ENCODE data around the gene KLHDC8A. TPM values are rescaled to one million over a fixed set of nuclear protein-coding genes. Genes with fewer than 3 reads are reported as not detected.
A peak's percentile ranks its signal among the peaks of the same experiment; 100 is the strongest.

The KLHDC8A gene
- total RNA-seq, 1 donor from 2014 or later = 0.78 TPM

GRCh38 chr1:205293350-205294074, 63.2 kb downstream of the KLHDC8A start:
- Histone ChIP-seq H3K27ac (no peak overlapping the region), H3K36me3 (no peaks in the 10 kb centered on the region), H3K9me3 (no peaks in the 10 kb centered on the region), H3K4me3 (no peak overlapping the region), H3K27me3 (no peaks in the 10 kb centered on the region), H3K4me1 (peaks cover 6% of the 10 kb centered on the region)
- DNase-seq = no peak
- TF ChIP-seq CTCF (IDR thresholded peaks at IDR 0.05) = no peak
- intact Hi-C loops (cut with DNase I) = no loop called here
- ATAC-seq = no peak

GRCh38 chr1:205291596-205291995, 65.1 kb downstream of the KLHDC8A start:
- intact Hi-C loops (cut with DNase I) = no loop called here
- Histone ChIP-seq H3K4me3 (no peak overlapping the region), H3K27me3 (no peaks in the 10 kb centered on the region), H3K9me3 (no peaks in the 10 kb centered on the region), H3K36me3 (no peaks in the 10 kb centered on the region), H3K27ac (no peak overlapping the region), H3K4me1 (peaks cover 22% of the 10 kb centered on the region)
- TF ChIP-seq CTCF (IDR thresholded peaks at IDR 0.05) = no peak
- DNase-seq (no peak), ATAC-seq (no peak)

- peak; percentile 6 for TF ChIP-seq CTCF (IDR thresholded peaks at IDR 0.05)
- Histone ChIP-seq H3K4me3 (no peak overlapping the region), H3K9me3 (no peaks in the 10 kb centered on the region), H3K4me1 (peaks cover 44% of the 10 kb centered on the region), H3K36me3 (no peaks in the 10 kb centered on the region), H3K27ac (peak overlapping the region; percentile 25), H3K27me3 (no peaks in the 10 kb centered on the region)
- intact Hi-C loops (cut with DNase I) = no loop called here
- ATAC-seq = peak; percentile 82
- DNase-seq = peak; percentile 82
Observed at GRCh38 chr1:205287767-205288559, 68.8 kb downstream of the KLHDC8A start.

- no peak overlapping the region for H3K4me3 ChIP-seq
- H3K27me3 ChIP-seq = no peaks in the 10 kb centered on the region
- ATAC-seq (no peak), DNase-seq (no peak)
- intact Hi-C loops (cut with DNase I) = no loop called here
- no peaks in the 10 kb centered on the region for H3K36me3 ChIP-seq
- H3K9me3 ChIP-seq = no peaks in the 10 kb centered on the region
- H3K27ac ChIP-seq = peak overlapping the region; percentile 25
- H3K4me1 ChIP-seq = peaks cover 44% of the 10 kb centered on the region
- TF ChIP-seq CTCF (IDR thresholded peaks at IDR 0.05) = no peak
Observed at GRCh38 chr1:205287076-205287475, 69.6 kb downstream of the KLHDC8A start.

- H3K36me3 ChIP-seq = no peaks in the 10 kb centered on the region
Observed at GRCh38 chr1:205286335-205286950, 70.3 kb downstream of the KLHDC8A start.

More at GRCh38 chr1:205286335-205286950, 70.3 kb downstream of the KLHDC8A start:
- H3K27me3 ChIP-seq = no peaks in the 10 kb centered on the region
- intact Hi-C loops (cut with DNase I) = no loop called here
- peaks cover 44% of the 10 kb centered on the region for H3K4me1 ChIP-seq
- no peak for DNase-seq
- no peak for ATAC-seq
- no peak for TF ChIP-seq CTCF (IDR thresholded peaks at IDR 0.05)
- H3K4me3 ChIP-seq = no peak overlapping the region
- no peaks in the 10 kb centered on the region for H3K9me3 ChIP-seq
- peak overlapping the region; percentile 24 for H3K27ac ChIP-seq

Other genes starting within 250 kb of the KLHDC8A start
- gene RBBP5, start 234.9 kb downstream of the KLHDC8A start, total RNA-seq = 16.6 TPM
- 12.7 TPM for gene DSTYK, start 145.2 kb downstream of the KLHDC8A start, total RNA-seq
- gene TMCC2, start 129.0 kb downstream of the KLHDC8A start, total RNA-seq = 4.8 TPM
- gene NUAK2, start 35.2 kb downstream of the KLHDC8A start, total RNA-seq = 8.8 TPM
- gene LEMD1, start 65.1 kb upstream of the KLHDC8A start, total RNA-seq = 2.1 TPM
- gene BLACAT1, start 99.1 kb upstream of the KLHDC8A start, total RNA-seq = 0.84 TPM
- gene CDK18, start 147.7 kb upstream of the KLHDC8A start, total RNA-seq = 31.6 TPM